ENCODE results near the gene CELSR1. TPM values are rescaled to one million over a fixed set of nuclear protein-coding genes. Genes with fewer than 3 reads are reported as not detected.

The CELSR1 gene, protein sequence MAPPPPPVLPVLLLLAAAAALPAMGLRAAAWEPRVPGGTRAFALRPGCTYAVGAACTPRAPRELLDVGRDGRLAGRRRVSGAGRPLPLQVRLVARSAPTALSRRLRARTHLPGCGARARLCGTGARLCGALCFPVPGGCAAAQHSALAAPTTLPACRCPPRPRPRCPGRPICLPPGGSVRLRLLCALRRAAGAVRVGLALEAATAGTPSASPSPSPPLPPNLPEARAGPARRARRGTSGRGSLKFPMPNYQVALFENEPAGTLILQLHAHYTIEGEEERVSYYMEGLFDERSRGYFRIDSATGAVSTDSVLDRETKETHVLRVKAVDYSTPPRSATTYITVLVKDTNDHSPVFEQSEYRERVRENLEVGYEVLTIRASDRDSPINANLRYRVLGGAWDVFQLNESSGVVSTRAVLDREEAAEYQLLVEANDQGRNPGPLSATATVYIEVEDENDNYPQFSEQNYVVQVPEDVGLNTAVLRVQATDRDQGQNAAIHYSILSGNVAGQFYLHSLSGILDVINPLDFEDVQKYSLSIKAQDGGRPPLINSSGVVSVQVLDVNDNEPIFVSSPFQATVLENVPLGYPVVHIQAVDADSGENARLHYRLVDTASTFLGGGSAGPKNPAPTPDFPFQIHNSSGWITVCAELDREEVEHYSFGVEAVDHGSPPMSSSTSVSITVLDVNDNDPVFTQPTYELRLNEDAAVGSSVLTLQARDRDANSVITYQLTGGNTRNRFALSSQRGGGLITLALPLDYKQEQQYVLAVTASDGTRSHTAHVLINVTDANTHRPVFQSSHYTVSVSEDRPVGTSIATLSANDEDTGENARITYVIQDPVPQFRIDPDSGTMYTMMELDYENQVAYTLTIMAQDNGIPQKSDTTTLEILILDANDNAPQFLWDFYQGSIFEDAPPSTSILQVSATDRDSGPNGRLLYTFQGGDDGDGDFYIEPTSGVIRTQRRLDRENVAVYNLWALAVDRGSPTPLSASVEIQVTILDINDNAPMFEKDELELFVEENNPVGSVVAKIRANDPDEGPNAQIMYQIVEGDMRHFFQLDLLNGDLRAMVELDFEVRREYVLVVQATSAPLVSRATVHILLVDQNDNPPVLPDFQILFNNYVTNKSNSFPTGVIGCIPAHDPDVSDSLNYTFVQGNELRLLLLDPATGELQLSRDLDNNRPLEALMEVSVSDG (N-terminal part only)
- total RNA-seq (2021; ENCODE audit: unreplicated experiment) (19.6 TPM), Bru-seq, nascent RNA (percentile 54 among the genes with signal in this experiment), BruChase-seq, experiment 1, labeled RNA remaining after a 6-hour chase (percentile 66 among the genes with signal in this experiment), BruChase-seq, experiment 2, labeled RNA remaining after a 2-hour chase (percentile 54 among the genes with signal in this experiment)
- 21.9 and 26.8 TPM in 2 replicates for polyA plus RNA-seq (2012)
- long read RNA-seq, partial matches to known transcripts, result 22 of 32 reads
- long read RNA-seq, other reads (novel, unspliced or antisense), result 9 of 32 reads

DNA sequence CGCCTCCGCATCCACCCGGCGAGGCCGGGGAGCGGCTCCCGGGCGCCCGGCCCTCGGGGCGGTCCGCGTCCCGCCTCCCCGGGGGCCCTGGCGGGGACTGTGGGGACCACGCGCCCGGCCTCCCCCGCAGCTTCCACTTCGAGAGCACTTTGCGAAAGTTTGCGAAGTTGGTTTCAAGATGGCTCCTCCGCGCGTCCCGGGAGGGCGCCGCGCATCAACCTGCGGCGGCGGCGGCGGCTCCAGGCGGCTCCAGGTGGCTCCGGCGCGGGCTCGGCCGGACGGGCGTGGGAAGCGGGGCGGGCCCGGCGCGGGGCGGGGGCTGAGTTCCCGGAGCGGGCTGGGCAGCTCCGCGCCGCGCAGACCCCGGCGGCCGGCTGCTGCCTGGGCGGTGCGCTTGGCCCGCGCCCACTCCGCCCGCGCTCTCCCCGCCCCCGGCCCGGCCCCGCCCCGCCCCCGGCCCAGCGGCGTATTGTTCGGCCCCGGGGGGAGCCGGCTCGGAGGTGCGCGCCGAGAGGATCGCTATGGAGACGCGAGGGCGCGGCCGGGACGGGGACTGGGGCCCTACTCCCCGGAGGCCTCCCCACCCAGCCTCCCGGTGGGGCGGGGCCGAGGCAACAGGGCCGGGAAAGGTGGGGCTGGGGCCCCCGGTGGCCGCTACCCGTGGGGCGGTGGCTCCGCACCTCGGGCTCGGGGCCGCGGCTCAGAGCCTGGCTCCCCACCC is at the start of gene CELSR1:
CELSR1 (minus strand) TSS at position 396 of the 721 bp plus-strand sequence. CDS start 450 bp downstream, outside the sequence.
- Histone ChIP-seq H3K27ac (ENCODE audit: low read depth, low read length) (peak within 1 kb of the TSS; percentile 72), H3K4me3 (replicated peaks in 1 of 2; ENCODE audit: low read depth in 1 of 2, low read length in 2 of 2) (peak within 1 kb of the TSS; percentile 57 to 64), H3K9ac (ENCODE audit: low read length) (peak within 1 kb of the TSS; percentile 50), H3K79me2 (ENCODE audit: insufficient read depth, low read length) (peaks cover 3% of the 10 kb centered on the region; the same call in 1 of the 2 replicates), H3K4me1 (ENCODE audit: control insufficient read depth in 1 of 2, insufficient read depth in 2 of 2, low read length in 2 of 2) (peaks cover 10 to 23% of the 10 kb centered on the region in 2 experiments), H3K9me2 (ENCODE audit: insufficient read depth) (no peaks in the 10 kb centered on the region), H2AFZ (ENCODE audit: low read depth, low read length, poor library complexity, severe bottlenecking) (peak within 1 kb of the TSS; percentile 15), H3K36me3 (ENCODE audit: control insufficient read depth in 1 of 2, insufficient read depth in 2 of 2, low read length in 2 of 2) (no peaks in the 10 kb centered on the region), H3K4me2 (ENCODE audit: low read length) (peak within 1 kb of the TSS; percentile 91), H4K20me1 (ENCODE audit: insufficient read depth) (no peaks in the 10 kb centered on the region), H3K27me3 (ENCODE audit: insufficient read depth, low read length) (no peaks in the 10 kb centered on the region), H3K9me3 (ENCODE audit: control insufficient read depth in 1 of 2, insufficient read depth in 1 of 2, low read depth in 1 of 2, low read length in 2 of 2) (peaks cover 0 to 14% of the 10 kb centered on the region in 2 experiments; a peak in 1 of 4 replicates)
- ATAC-seq (peak; percentile 73), DNase-seq (ENCODE audit: low read depth, low spot score) (no peak)
- TF ChIP-seq YY1 (IDR thresholded peaks at IDR 0.05; ENCODE audit: extremely low read depth, insufficient replicate concordance, low read depth, low read length) (peak; percentile 73), FOSL1 (IDR thresholded peaks at IDR 0.05; ENCODE audit: low read depth) (no peak), ZFX (IDR thresholded peaks at IDR 0.05) (0 out of 2 replicates have a peak, but pooled peaks have one; percentile 27), EZH2 (IDR thresholded peaks at IDR 0.05) (no peak)
- TF ChIP-seq, protein P1, sequence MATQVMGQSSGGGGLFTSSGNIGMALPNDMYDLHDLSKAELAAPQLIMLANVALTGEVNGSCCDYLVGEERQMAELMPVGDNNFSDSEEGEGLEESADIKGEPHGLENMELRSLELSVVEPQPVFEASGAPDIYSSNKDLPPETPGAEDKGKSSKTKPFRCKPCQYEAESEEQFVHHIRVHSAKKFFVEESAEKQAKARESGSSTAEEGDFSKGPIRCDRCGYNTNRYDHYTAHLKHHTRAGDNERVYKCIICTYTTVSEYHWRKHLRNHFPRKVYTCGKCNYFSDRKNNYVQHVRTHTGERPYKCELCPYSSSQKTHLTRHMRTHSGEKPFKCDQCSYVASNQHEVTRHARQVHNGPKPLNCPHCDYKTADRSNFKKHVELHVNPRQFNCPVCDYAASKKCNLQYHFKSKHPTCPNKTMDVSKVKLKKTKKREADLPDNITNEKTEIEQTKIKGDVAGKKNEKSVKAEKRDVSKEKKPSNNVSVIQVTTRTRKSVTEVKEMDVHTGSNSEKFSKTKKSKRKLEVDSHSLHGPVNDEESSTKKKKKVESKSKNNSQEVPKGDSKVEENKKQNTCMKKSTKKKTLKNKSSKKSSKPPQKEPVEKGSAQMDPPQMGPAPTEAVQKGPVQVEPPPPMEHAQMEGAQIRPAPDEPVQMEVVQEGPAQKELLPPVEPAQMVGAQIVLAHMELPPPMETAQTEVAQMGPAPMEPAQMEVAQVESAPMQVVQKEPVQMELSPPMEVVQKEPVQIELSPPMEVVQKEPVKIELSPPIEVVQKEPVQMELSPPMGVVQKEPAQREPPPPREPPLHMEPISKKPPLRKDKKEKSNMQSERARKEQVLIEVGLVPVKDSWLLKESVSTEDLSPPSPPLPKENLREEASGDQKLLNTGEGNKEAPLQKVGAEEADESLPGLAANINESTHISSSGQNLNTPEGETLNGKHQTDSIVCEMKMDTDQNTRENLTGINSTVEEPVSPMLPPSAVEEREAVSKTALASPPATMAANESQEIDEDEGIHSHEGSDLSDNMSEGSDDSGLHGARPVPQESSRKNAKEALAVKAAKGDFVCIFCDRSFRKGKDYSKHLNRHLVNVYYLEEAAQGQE (IDR thresholded peaks at IDR 0.05; ENCODE audit: low read depth), result no peak
- intact Hi-C loops (cut with micrococcal nuclease), result loop anchor here (1.0 to 10.0 kb wide), 2 partner anchors 83 to 170 kb away; no protein-coding TSS in a partner anchor
- no TSS peak for BruUV-seq (replicated peaks)
- ChIA-PET POLR2A (no interaction called here), CTCF (interaction anchor here (1.3 to 8.3 kb wide), 2 partner anchors 168 to 182 kb away, joined by 5 to 146 read pairs; no protein-coding TSS in a partner anchor), RAD21 (ENCODE audit: low non-redundant PET in 1 of 2, low total read pairs in 2 of 2, uncharacterized antibody in 2 of 2, unreplicated experiment in 2 of 2) (interaction anchor here in 1 of 2 experiments (1.2 kb wide), 1 partner anchor 170 kb away, joined by 7 read pairs; no protein-coding TSS in a partner anchor)
